ENCODE data around the gene C16orf87. TPM values are rescaled to one million over a fixed set of nuclear protein-coding genes. Genes with fewer than 3 reads are reported as not detected.
"Not testable (repeated sequence)": the region's sequence is repeated elsewhere in the genome, so short reads cannot be mapped to it uniquely, and the experiment has no call there.

Gene C16orf87
- total RNA-seq, 4 donors from 2014 or later: 4.1 to 5.9 (median 5.3) TPM

DNA sequence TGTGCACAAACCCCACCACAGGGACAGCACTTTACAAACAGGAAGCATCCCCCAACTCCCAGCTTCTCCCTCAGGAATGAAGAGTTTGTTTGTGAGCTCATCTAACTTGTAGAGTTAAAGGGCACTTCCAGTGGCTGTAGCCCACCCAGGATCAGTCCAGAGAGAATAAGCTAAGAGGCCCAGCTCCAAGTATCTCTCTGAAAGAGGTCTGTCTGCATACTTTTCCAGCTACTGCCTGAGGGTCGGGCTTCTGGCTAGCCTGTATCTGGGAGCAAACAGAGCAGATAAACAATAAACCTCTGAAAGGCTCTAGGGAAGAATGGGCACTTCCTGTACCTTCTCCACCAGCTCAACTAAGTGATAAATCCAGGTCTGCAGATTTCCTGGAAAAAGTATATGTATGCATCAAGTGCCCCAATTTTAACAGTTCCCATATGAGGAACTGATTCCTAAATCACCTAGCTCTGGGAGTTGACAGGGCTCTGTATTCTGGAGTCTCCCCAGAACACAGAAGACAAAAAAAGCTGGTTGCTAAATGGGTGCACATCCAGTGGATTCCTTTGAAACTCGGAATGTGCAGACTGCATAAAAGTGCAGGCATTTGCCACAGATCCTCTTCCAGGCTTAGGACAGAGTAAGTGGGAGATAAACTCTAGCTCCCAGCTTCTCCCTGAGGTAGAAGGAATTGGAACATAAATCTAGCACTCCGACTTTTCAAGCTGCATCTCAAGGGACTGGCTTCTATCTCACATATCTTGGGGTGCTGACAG lies 45.7 kb downstream of the C16orf87 start:
- TF ChIP-seq EP300 (IDR thresholded peaks at IDR 0.05) (no peak), POLR2A (IDR thresholded peaks at IDR 0.05) (no peak)
- TF ChIP-seq, protein P1, sequence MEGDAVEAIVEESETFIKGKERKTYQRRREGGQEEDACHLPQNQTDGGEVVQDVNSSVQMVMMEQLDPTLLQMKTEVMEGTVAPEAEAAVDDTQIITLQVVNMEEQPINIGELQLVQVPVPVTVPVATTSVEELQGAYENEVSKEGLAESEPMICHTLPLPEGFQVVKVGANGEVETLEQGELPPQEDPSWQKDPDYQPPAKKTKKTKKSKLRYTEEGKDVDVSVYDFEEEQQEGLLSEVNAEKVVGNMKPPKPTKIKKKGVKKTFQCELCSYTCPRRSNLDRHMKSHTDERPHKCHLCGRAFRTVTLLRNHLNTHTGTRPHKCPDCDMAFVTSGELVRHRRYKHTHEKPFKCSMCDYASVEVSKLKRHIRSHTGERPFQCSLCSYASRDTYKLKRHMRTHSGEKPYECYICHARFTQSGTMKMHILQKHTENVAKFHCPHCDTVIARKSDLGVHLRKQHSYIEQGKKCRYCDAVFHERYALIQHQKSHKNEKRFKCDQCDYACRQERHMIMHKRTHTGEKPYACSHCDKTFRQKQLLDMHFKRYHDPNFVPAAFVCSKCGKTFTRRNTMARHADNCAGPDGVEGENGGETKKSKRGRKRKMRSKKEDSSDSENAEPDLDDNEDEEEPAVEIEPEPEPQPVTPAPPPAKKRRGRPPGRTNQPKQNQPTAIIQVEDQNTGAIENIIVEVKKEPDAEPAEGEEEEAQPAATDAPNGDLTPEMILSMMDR (IDR thresholded peaks at IDR 0.05): no peak
- no peaks in the 10 kb centered on the region for H3K36me3 ChIP-seq
- no peaks in the 10 kb centered on the region for H3K27me3 ChIP-seq
- no peak overlapping the region for H3K4me3 ChIP-seq
- 40 to 42% methylated on average over 3 of the region's 3 CpGs for WGBS, 2 donors
- H3K27ac ChIP-seq: no peak overlapping the region
- H3K4me1 ChIP-seq: peaks cover 0 to 9% (median 3%) of the 10 kb centered on the region in 4 donors
- no peak for DNase-seq (ENCODE audit: low spot score in 2 of 2)
- H3K9me3 ChIP-seq: peaks cover 0 to 5% (median 2%) of the 10 kb centered on the region in 4 donors

DNA sequence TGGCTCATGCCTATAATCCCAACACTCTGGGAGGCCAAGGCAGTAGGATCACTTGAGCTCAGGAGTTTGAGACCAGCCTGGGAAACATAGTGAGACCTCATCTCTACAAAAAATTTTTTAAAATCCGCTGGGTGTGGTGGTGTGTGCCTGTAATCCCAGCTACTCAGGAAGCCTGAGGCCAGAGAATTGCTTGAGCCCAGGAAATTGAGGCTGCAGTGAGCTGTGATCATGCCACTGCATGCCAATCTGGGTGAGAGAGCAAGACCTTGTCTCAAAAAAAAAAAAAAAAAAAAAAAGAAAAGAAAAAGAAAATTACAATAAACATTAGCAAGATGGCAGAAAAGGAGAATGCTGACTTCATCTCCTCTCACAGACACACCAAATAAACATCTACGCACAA lies 46.4 kb downstream of the C16orf87 start:
- H3K9me3 ChIP-seq; H3K36me3 ChIP-seq; H3K27ac ChIP-seq; H3K27me3 ChIP-seq; H3K4me3 ChIP-seq; DNase-seq (ENCODE audit: low spot score in 2 of 2); H3K4me1 ChIP-seq: not testable (repeated sequence)
- 72 to 78% methylated on average over 2 of the region's 2 CpGs for WGBS, 2 donors

DNA sequence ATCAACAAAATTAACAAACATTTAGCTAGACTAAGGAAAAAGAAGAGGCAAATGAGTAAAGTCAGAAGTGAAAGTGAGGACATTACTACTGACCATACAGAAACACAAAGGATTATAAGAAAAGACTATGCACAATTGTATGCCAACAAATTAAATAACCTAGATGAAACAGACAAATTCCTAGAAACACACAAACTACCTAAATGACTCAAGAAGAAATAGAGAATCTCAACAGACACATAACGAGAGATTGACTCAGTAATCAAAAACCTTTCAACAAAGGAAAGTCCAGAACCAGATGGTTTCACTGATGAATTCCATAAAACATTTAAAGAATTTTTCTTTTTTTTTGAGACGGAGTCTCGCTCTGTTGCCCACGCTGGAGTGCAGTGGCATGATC lies 47.2 kb downstream of the C16orf87 start:
- WGBS, 2 donors: 71 to 72% methylated on average over 4 of the region's 4 CpGs
- Histone ChIP-seq H3K27me3 (no peaks in the 10 kb centered on the region), H3K4me3 (no peak overlapping the region), H3K27ac (no peak overlapping the region), H3K4me1 (peaks cover 0 to under 1% (median 0%) of the 10 kb centered on the region in 4 donors), H3K36me3 (no peaks in the 10 kb centered on the region), H3K9me3 (peaks cover 0 to 5% (median 2%) of the 10 kb centered on the region in 4 donors)
- TF ChIP-seq POLR2A (IDR thresholded peaks at IDR 0.05): no peak
- no peak for TF ChIP-seq EP300 (IDR thresholded peaks at IDR 0.05)
- TF ChIP-seq, protein P1 (IDR thresholded peaks at IDR 0.05): no peak
- no peak for DNase-seq (ENCODE audit: low spot score in 2 of 2)

DNA sequence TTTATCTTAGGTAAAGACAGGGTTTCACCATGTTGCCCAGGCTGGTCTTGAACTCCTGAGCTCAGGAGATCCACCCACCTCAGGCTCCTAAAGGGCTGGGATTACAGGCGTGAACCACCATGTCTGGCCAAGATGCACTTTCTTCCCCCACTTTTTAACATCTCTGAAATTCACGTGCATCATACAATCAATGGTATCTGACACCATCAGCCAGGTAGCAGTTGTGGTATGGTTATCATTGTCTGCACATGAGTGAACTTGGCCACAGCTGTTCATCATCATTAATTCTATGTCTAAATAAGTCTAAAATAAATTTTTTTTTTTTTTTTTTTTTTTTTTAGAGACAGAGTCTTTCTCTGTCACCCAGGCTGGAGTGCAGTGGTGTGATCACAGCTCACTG lies 48.7 kb downstream of the C16orf87 start:
- Histone ChIP-seq H3K9me3 (peaks cover 0 to 5% (median 2%) of the 10 kb centered on the region in 4 donors), H3K4me3 (no peak overlapping the region), H3K27ac (no peak overlapping the region), H3K36me3 (no peaks in the 10 kb centered on the region), H3K27me3 (no peaks in the 10 kb centered on the region), H3K4me1 (no peaks in the 10 kb centered on the region)
- WGBS, 2 donors: 93 to 98% methylated on average over 2 of the region's 2 CpGs
- TF ChIP-seq, protein P1 (IDR thresholded peaks at IDR 0.05): no peak
- DNase-seq (ENCODE audit: low spot score in 2 of 2): no peak

DNA sequence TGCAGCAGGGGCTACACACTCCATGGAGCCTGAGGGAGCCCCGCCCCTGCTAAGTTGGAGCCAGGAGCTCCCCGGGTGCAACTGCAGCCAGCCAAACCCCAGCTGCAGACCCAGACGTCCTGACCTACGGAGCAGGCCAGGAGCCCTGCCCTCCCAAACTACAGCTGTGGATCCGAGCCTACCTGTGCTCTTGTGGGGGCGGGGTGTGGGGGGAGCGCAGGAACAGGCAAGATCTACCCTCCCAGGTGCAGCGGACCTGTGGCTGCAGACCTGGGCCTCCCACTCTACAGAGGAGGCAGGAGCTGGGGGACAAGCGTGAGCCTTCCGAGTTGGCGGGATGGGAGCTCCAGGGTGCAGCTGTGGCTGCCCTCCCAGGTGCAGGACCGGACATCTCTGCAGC lies 53.2 kb downstream of the C16orf87 start:
- WGBS, 2 donors: 86% methylated on average over 11 of the region's 12 CpGs; no CpG with 5 or more reads in 1 of the 2 donors
- Histone ChIP-seq H3K4me3 (no peak overlapping the region), H3K4me1 (no peaks in the 10 kb centered on the region)

More for the DNA sequence above, 53.2 kb downstream of the C16orf87 start:
- no peaks in the 10 kb centered on the region for H3K27me3 ChIP-seq
- TF ChIP-seq POLR2A (IDR thresholded peaks at IDR 0.05): no peak
- no peak for TF ChIP-seq EP300 (IDR thresholded peaks at IDR 0.05)
- TF ChIP-seq, protein P1 (IDR thresholded peaks at IDR 0.05): no peak
- DNase-seq (ENCODE audit: low spot score in 2 of 2): no peak
- no peaks in the 10 kb centered on the region for H3K9me3 ChIP-seq
- no peak overlapping the region for H3K27ac ChIP-seq
- H3K36me3 ChIP-seq: no peaks in the 10 kb centered on the region

Data from tibial nerve (tissue), 4 donors.